GM18873 (cell line): ENCODE measurements around the gene IMMP2L.
"Not testable (repeated sequence)": the region's sequence is repeated elsewhere in the genome, so short reads cannot be mapped to it uniquely, and the experiment has no call there.

Source experiments
- ATAC-seq: cut with Tn5 transposase; IDR thresholded peaks from one replicate; pipeline ENCODE4 v1.9.1; 2021; ENCODE audit warnings: mild to moderate bottlenecking, moderate library complexity, moderate number of reproducible peaks; ENCODE audit not compliant: unreplicated experiment, low FRiP score

IMMP2L gene

GRCh38 chr7:110733221-110733620 lies 829.1 kb downstream of the IMMP2L start:
- ATAC-seq: no peak

- ATAC-seq: no peak
Observed at GRCh38 chr7:110724811-110725210, 837.5 kb downstream of the IMMP2L start.

GRCh38 chr7:110721395-110721794 lies 840.9 kb downstream of the IMMP2L start:
- ATAC-seq: no peak

- ATAC-seq: no peak
Observed at GRCh38 chr7:110720626-110721025, 841.7 kb downstream of the IMMP2L start.

- no peak for ATAC-seq
Observed at GRCh38 chr7:110719741-110720140, 842.6 kb downstream of the IMMP2L start.

- no peak for ATAC-seq
Observed at GRCh38 chr7:110718503-110719205, 843.6 kb downstream of the IMMP2L start.

- no peak for ATAC-seq
Observed at GRCh38 chr7:110704225-110704624, 858.1 kb downstream of the IMMP2L start.

GRCh38 chr7:110698576-110698975 lies 863.7 kb downstream of the IMMP2L start:
- ATAC-seq: no peak

- no peak for ATAC-seq
Observed at GRCh38 chr7:110693344-110693743, 868.9 kb downstream of the IMMP2L start.

- ATAC-seq: no peak
Observed at GRCh38 chr7:110688908-110689307, 873.4 kb downstream of the IMMP2L start.

GRCh38 chr7:110685899-110686298 lies 876.4 kb downstream of the IMMP2L start:
- ATAC-seq: no peak

- ATAC-seq: no peak
Observed at GRCh38 chr7:110681941-110682340, 880.4 kb downstream of the IMMP2L start.

- no peak for ATAC-seq
Observed at GRCh38 chr7:110677405-110677804, 884.9 kb downstream of the IMMP2L start.

- no peak for ATAC-seq
Observed at GRCh38 chr7:110676785-110677184, 885.5 kb downstream of the IMMP2L start.

- peak; percentile 77 for ATAC-seq
Observed at GRCh38 chr7:110675383-110676103, 886.7 kb downstream of the IMMP2L start.

GRCh38 chr7:110673148-110673547 lies 889.1 kb downstream of the IMMP2L start:
- no peak for ATAC-seq

GRCh38 chr7:110669410-110669809 lies 892.9 kb downstream of the IMMP2L start:
- no peak for ATAC-seq

- ATAC-seq: no peak
Observed at GRCh38 chr7:110664803-110665202, 897.5 kb downstream of the IMMP2L start.

- ATAC-seq: not testable (repeated sequence)
Observed at GRCh38 chr7:110660637-110661036, 901.7 kb downstream of the IMMP2L start.

- no peak for ATAC-seq
Observed at GRCh38 chr7:110650328-110650727, 912.0 kb downstream of the IMMP2L start.

GRCh38 chr7:110647266-110647665 lies 915.0 kb downstream of the IMMP2L start:
- no peak for ATAC-seq

GRCh38 chr7:110646804-110647203 lies 915.5 kb downstream of the IMMP2L start:
- no peak for ATAC-seq
